GM12891 (cell line): ENCODE measurements around the gene RASSF4.

Experiments used
- PAX5 ChIP-seq: IDR thresholded peaks from 2 replicates; pipeline ENCODE4 v1.6.1; 2011; ENCODE audit warnings: low read length, moderate library complexity, mild to moderate bottlenecking; ENCODE audit not compliant: insufficient read depth, severe bottlenecking
- POLR2A ChIP-seq: IDR thresholded peaks from 2 replicates; pipeline ENCODE4 v1.6.1; 2011; ENCODE audit warnings: low read depth, low read length, control low read depth
- POLR2AphosphoS5 ChIP-seq: IDR thresholded peaks from 2 replicates; pipeline ENCODE4 v1.6.1; 2011; ENCODE audit warnings: low read depth, low read length, control low read depth
- TAF1 ChIP-seq: IDR thresholded peaks from 2 replicates; pipeline ENCODE4 v1.6.1; 2011; ENCODE audit warnings: low read depth, low read length, control low read depth

- no peak for TF ChIP-seq POLR2A
- no peak for TF ChIP-seq POLR2AphosphoS5
- no peak for TF ChIP-seq TAF1
- no peak for TF ChIP-seq PAX5
Measured at GRCh38 chr10:45015590-45015989, 56.0 kb downstream of the RASSF4 start.
